ENCODE results near the gene METTL1. TPM values are rescaled to one million over a fixed set of nuclear protein-coding genes. Genes with fewer than 3 reads are reported as not detected.
"Not testable (repeated sequence)": the region's sequence is repeated elsewhere in the genome, so short reads cannot be mapped to it uniquely, and the experiment has no call there.

METTL1 gene
- polyA plus RNA-seq = 10 to 100 TPM; 20.9 to 25.8 (median 24.9) TPM

DNA sequence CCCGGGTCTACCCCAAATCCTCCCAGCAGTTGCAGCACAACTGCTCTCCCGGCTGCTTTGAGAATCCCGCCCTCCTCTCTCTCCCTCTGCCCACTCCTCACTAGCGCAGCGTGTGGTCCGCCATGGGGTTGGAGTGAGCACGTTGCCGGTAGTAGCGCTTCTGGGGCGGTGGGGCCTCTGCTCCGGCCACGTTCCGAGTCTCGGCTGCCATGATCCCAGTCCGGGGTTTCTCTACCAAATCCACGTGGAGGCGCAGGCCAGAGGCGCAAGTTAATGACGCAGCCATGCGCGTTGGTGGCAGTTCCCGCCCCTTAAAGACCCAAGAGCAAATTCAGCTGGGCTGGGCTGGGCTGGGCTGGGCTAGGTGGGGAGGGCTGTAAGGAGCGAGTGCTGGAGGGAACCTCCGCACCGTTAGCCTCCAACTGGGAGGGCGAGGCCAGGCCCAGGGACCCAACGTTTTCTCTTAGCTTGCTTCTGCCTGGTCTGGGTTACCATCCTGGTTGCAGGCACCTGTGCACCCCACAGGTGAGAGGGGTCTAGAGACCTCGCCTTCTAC is at the start of gene METTL1:
Gene METTL1, minus strand, starts transcription at position 233 of the 556 bp plus-strand sequence. Its CDS starts 22 bp downstream, at position 211.
- 0 to 1% (median 1%) methylated on average over 28 of the region's 28 CpGs for WGBS, 3 donors
- peak within 1 kb of the TSS; percentile 59 for H3K27ac ChIP-seq (ENCODE audit: low read depth, low read length)

DNA sequence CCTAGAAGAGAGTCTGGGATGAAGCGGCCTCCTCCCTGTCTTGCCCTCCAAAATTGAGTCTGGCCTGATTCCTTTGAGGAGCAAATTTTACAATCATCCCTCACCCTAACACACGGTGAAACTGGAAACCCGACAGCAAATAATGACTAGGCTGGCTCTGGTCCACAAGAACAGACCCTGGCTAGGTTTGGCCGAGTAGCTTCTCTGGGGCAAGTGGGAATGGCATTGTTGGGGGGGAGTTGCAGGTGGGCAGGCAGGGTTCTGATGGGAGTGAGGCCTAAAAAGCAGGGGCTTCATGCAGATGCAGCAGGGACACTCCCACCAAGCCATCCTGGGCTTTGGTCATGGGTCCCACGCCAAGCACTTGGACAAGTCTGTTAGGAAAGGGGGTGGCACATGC is 49.1 kb upstream of the METTL1 start:
- WGBS, 3 donors = 74 to 83% (median 80%) methylated on average over 5 of the region's 5 CpGs

DNA sequence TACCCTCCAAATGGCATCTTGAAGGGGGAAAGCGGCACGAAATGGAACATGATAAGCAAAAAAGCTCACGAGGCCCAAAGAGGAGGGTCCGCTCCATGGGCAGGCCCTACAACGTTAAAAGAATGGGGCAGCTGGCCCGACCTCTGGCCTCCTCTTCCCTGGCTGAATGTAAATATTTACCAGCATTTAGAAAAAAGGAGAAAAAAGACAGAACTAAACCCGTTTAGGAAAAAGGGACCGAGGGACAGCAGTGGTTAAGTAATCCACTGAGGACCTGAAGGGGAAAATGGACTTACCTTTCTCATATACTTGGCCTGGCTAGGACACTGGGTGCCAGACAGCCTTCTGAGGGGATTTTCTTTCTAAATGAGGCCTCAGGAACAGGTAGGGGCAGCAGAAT is 48.2 kb upstream of the METTL1 start:
- 60 to 72% (median 68%) methylated on average over 8 of the region's 8 CpGs for WGBS, 3 donors
- not testable (repeated sequence) for H3K27ac ChIP-seq (ENCODE audit: low read depth, low read length)

More for the DNA sequence above, 49.1 kb upstream of the METTL1 start:
- not testable (repeated sequence) for H3K27ac ChIP-seq (ENCODE audit: low read depth, low read length)

DNA sequence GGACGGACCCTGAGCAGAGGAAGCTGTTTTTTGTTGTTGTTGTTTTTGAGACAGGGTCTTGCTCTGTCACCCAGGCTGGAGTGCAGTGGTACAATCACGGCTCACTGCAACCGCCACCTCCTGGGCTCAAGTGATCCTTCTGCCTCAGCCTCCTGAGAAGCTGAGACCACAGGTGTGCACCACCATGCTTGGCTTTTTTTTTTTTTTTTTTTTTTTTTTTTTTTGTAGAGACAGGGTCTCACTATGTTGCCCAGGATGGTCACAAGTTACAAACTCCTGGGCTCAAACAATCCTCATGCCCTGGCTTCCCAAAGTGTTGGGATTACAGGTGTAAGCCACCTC is 46.1 kb upstream of the METTL1 start:
- 79 to 91% (median 79%) methylated on average over 3 of the region's 3 CpGs for WGBS, 3 donors
- H3K27ac ChIP-seq (ENCODE audit: low read depth, low read length) = not testable (repeated sequence)

DNA sequence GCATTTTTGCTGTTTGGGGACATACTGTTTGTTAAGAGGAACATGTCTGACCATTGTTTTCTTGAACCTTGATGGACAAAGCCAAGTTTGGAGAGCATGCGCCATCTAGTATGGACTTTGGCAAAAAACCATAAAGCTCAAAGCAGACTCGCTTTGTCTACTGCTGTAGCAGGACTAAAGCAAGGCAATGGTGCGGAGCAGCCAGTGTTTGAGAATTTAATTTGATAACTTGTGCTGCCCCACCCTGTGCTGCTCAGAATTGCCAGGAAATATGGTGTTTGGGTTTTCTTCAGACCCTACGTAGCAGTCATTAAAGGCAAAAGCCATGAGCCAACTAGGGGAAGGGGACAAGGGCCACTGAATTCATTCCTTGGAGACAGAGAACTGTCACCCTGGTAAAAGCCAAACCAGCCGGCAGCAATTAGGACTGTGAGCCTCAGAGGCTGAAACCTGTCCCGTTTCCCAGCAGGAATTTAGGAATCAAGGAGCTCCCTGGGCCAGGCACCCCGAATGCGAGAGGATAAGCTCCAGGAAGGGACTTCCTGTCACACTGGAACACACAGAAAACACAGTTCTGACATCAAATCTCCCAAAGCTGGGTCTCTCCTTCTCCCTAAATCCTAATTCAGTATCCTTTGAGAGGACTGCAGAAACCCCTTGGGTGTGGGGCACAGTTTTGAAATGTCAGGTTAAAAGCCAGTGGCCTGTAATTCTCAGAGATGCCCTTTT is 45.5 kb upstream of the METTL1 start:
- H3K27ac ChIP-seq (ENCODE audit: low read depth, low read length) = no peak overlapping the region
- 46 to 76% (median 63%) methylated on average over 8 of the region's 8 CpGs for WGBS, 3 donors

DNA sequence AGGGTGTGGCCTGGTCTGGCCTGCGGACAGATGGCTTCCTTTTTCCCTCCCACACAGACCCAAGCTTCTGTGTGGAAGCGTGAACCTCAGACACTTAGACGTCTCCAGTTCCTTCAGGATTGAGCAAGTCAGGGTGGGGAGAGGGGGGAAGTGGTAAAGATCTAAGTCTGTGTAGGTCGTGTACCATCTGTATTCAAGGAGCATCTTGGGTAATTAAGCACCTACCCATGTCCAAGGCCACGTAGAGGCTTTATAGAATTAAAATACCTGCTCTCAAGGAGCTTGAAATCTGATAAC is 44.9 kb upstream of the METTL1 start:
- 12 to 63% (median 15%) methylated on average over 5 of the region's 5 CpGs for WGBS, 3 donors
- peak overlapping the region; percentile 31 for H3K27ac ChIP-seq (ENCODE audit: low read depth, low read length)

DNA sequence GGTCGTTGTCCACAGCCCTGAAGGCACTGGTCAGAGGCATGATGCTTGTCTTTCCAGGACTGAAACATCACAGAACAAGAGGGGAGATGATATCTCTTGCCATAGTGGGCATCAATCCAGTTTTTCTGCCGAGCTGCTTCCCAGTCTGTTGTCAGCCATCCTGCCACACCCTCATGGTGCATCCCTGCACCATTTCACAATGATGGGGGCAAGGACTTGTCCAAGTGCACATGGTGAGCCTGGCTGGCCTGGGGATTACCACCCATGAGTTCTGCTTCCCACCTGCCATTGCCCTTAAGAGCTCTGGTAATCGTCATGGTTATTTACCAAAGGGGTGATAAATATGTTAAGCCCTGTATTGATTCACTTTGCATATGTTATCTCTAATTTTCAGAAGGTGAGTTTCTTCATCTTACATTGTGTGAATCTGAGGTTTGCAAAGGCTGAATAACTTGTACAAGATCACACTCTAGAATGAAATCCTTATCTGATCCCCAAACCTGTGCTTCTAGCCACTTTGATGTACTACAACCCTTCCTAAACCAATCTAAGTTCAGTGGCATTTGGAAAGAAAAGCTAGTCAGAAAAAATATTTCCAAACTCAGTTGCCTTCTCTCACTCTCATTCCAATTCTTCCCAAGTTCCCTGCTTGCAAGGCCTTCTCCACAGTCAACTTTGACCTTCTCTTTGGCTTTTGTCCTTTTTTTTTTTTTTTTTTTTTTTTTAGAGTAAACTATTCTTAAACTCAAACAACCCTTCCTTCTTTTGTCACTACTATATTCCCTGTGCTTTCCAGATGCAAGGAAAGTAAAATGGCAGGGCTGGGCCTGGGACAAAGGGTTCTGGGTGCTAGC is 44.3 kb upstream of the METTL1 start:
- H3K27ac ChIP-seq (ENCODE audit: low read depth, low read length) = no peak overlapping the region
- WGBS, 3 donors = 37 to 60% (median 49%) methylated on average over 3 of the region's 3 CpGs

DNA sequence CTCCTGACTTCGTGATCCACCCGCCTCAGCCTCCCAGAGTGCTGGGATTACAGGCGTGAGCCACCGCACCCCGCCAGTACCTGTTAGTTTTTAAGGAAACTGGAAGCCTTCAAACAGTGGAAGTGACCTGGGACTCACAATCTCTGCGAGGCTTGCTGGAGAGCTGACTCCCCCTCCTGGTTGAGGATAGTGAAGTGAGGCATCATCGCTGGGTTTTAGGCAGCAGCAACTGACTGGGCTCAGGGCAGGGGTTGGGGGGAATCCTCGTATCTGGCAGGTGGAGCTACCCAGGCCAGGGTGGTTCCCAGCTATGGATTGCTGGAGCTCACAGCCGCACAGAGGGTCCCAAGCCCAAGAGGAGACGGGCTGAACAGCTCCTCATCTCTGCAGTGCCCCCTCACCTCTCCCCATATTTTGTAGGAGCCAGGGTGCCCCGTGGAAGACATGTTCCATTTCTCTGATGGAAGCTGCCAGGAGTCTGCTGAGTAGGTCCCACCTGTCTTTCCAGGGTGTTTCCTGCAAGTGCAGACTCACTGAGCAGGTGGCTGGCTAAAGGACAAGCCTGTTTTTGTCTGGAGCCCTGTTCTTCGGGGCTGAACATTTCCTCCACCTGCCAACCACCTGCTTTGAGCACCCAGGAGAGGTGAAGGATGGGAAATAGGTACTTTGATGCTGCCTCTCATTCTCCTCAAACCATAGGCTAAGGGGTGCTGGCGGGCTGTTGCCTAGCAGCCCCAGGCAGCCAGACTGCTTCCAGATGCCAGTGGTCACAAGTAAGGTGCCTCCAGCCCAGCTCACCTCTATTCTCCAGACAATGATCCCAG is 43.5 kb upstream of the METTL1 start:
- H3K27ac ChIP-seq (ENCODE audit: low read depth, low read length) = no peak overlapping the region
- WGBS, 3 donors = 86 to 89% (median 88%) methylated on average over 13 of the region's 13 CpGs

DNA sequence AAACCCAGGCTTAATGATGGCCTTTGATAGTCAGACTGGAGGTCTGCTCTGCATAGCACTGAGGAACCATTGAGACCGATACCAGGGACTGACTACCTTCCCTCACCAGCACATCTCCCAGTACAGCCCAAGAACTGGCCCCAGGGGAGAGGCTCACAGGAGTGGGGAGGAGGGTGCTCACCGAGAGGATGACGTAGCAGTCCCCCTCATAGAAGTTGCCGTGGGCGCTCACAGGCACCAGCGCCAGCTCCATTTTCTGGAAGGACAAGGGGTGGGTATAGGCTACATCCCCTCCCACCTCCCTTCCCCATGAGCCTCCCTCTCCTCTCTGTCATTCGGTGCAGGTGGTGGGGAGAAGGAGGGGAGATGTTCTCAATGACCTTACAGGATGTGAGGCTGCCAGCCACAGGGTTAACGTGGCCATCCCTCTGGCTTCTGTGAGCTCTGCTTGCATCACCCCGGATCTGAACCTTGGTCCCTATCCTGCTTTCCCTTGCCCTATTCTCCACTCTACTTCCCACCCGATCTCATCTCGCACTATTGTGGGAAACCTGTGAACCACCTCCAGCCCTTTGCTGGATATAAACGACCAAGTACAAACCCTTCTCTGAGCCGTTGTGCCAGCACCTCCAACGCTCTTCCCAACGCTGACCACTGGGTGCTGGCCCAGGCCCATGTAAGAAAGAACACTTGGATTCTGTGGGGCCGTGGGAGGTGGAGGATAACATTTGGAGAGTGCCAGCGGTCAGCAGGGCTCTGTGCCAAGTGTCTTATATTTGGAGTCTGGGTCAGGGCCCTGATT is 42.3 kb upstream of the METTL1 start:
- 58 to 67% (median 64%) methylated on average over 16 to 17 of the region's 17 CpGs for WGBS, 3 donors
- H3K27ac ChIP-seq (ENCODE audit: low read depth, low read length) = no peak overlapping the region

DNA sequence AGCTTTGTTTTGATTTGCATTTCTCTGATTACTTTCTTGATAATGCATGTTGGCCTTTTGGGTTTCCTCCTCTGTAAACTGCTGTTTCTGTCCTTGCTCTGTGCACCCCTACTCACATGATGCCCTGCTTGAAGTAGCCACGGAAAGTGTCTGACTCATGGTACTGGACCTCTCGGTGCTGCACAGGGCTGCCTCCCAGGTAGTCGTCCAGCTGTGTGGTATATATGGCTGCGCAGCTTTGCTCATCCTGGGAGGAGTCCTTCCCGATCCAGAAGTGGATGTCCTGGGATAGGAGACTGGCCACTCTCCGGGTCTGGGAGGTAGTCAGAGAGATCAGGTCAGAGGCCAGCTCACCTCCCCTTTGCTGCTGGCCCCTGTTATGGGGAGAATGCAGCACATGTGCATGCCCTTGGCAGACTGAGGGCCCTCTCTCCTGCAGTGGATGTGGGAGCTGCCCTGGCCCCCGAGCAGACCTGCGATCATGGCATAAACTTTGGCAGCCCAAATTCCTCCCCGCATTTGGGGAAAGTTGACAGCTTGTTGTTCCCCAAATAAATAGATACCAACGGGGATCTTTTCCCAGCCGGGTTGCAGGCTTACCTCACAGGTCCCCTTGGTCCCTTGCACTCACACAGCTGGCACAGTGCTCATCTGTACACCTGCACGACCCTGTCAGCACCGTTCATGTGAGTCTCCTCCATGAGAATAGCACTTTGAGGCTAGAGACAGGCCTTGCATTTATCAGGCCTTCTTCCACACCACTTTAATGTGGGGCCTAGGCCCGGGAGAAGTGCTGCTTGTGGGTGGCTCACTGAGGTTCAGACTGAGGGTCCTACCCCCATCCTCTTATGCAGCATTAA is 41.4 kb upstream of the METTL1 start:
- WGBS, 3 donors = 82 to 85% (median 82%) methylated on average over 14 of the region's 14 CpGs
- no peak overlapping the region for H3K27ac ChIP-seq (ENCODE audit: low read depth, low read length)

DNA sequence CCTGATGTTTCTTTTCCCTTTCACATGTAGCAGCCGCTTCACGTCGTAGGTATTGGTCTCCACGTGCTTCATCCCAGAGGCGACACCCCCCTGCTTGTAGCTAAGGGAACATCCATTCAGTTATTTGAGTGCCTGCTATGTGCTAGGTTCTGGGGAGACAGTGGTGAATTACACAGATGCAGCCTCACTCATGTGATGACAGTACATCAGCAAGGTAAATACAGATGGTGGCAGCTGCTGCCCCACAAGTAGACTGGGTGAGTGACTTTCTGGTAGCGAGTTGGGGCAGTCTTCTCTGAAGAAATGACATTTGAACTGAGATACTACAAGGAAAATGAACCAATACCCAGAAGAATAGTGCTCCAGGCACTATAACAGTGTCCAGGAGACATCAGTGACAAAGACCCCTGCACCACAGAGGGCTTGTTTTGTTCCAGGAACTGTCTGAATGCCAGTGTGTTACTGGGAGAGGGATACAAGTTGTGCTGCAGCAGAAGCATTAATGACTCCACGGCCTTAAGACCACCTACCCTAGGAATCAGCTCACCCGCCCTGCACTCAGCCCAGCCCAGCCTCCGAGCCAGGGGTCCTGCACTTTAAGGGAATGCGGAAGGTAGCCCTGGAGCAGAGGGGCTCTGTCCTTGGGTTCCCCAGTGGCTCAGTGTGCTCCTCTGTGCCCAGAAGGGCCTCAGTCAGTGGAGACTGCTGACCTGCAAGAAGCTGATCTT is 39.3 kb upstream of the METTL1 start:
- H3K27ac ChIP-seq (ENCODE audit: low read depth, low read length) = no peak overlapping the region
- 89 to 93% (median 91%) methylated on average over 10 of the region's 10 CpGs for WGBS, 3 donors

DNA sequence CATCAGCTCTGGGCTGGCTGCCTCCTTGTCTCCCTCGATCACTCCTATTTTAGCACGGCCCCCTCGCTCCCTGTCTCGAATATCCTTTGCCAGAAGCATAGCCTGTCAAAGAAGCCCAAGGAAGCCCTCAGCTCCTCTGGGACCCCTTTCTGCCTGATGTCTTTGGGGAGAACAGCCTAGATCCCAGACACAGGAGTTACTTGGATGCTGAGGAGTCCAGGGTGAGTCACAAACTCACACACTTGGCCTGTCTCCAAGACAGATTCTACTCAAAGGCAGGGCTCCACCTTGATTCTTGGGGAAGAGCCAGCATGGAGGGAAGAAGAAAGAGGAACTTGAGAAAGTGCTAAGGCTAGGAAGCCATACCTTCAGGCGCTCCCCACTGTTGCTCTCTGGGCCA is 38.5 kb upstream of the METTL1 start:
- no peak overlapping the region for H3K27ac ChIP-seq (ENCODE audit: low read depth, low read length)
- 74 to 94% (median 84%) methylated on average over 5 of the region's 5 CpGs for WGBS, 3 donors

DNA sequence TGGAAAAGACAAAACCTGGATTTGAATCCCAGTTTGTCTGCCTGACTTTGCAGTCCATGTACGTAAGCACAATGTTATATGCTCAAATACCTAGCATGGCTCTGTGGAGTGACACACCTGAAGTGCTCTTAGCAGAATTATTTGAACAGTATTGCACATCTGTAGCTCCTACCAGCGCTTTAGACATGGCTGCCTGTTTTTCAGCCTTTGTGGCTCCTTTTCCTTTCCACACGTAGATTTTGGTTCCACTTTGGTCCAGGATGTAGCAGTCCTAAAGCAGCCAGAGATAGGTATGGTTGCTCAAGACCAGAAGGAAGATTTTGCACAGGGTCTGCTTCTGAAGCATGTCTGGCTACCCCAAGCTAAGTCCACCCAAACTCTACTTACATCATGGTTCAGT is 37.5 kb upstream of the METTL1 start:
- no peak overlapping the region for H3K27ac ChIP-seq (ENCODE audit: low read depth, low read length)
- 87 to 96% (median 90%) methylated on average over 3 of the region's 3 CpGs for WGBS, 3 donors

DNA sequence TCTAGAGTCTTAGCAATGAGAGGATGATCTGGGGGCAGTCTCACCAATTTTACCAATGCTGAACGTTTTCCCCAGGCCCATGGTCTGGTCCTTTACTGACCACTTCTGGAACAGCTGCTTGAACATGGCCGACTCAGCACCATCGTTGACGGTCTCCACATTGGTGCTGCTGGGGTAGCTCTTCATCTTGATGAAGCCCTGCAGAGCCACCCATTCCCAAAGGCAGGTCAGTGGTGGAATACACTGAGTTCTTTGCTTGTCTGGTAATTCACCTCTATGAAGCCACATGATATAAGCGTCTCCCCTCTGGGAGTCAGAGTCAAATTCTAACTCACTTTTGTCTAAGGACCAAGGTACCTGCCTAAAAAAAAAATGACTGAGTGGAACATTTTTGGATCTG is 36.4 kb upstream of the METTL1 start:
- H3K27ac ChIP-seq (ENCODE audit: low read depth, low read length) = no peak overlapping the region
- 83 to 92% (median 92%) methylated on average over 5 of the region's 5 CpGs for WGBS, 3 donors

DNA sequence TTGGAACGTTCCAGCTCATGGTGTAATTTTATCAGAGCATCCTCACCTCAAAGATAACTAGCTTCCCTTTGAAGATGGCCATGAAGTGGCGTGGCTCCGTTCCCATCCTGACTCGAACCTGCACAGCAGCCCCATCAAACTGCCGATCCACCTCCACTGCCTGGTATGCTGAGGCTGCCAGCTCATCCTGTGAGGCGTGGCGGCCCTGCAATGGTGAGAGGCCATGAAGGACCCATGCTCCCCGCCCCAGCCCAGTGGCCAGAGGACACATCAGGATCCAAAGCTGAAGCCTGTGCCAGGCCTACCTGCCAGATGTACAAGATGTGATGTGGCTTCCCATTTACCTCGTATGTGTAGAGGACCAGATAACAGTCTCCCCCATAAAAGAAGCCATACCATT is 35.4 kb upstream of the METTL1 start:
- WGBS, 3 donors = 88 to 96% (median 91%) methylated on average over 9 of the region's 9 CpGs
- no peak overlapping the region for H3K27ac ChIP-seq (ENCODE audit: low read depth, low read length)

DNA sequence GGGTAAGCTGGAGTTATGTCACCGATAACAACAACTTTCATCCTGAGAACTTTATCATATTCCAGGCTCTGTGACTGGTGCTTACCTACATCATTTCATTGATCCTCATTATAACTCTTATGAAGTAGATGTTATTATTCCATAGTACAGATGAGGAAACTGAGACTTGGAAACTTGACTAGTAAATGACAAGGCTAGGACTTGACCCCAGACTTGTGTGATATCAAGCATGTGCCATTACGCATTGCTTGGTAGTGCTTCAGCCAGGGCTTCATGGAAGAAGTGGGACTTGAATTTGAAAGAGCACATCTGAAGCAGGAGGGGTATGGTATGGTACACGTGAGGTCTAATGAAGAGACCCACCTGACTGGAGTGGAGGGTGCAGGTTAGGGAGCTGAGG is 34.8 kb upstream of the METTL1 start:
- WGBS, 3 donors = 94 to 97% (median 95%) methylated on average over 3 of the region's 3 CpGs
- no peak overlapping the region for H3K27ac ChIP-seq (ENCODE audit: low read depth, low read length)

Data from adipose tissue (tissue), 3 donors.